SH-SY5Y (cell line): ENCODE results near the gene CELF6.

Experiments
- GATA2 ChIP-seq: IDR thresholded peaks from 2 replicates; pipeline ENCODE4 v1.6.1; 2011; ENCODE audit warnings: mild to moderate bottlenecking, low read depth, low read length
- GATA3 ChIP-seq: IDR thresholded peaks from 2 replicates; pipeline ENCODE4 v1.6.1; 2011; ENCODE audit warnings: low read depth, mild to moderate bottlenecking, low read length, moderate library complexity

DNA sequence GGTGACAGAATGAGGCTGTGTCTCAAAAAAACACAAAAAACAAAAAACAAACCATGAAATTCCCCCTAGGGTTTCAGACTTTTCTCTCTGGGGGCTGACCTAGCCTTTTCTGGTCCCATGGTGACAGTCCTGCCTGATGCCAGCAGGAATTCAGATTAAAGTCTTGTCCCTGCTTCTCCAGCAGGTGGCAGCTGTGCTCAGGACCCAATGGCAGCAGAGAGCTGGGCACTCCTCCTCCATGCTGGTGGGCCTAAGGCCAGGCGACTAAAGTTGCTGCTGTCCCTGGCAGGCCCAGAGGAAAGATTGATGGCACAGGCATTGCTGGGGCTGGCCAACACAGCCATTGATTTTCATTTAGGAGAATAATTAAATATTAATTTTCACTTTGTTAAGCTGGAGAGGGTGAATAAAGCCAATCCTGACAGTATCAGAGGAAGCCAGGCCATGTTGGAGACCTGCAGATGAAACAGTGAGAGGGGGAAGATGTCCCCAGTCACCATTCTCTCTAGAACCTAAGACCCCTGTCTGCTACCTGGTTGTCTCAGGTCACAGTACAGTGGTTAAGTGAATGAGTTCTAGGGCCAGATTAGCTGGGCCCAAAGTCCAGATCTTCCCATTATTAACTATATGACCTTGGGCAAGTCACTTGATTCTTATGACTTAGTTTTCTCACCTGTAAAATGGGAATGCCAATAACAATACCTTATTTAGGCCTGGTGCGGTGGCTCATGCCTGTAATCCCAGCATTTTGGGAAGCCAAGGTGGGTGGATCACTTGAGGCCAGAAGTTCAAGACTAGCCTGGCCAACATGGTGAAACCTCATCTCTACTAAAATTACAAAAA, 7.1 kb downstream of the CELF6 start:
- TF ChIP-seq GATA3 (no peak), GATA2 (no peak)
